ENCODE measurements around the gene HLA-A.

DNA sequence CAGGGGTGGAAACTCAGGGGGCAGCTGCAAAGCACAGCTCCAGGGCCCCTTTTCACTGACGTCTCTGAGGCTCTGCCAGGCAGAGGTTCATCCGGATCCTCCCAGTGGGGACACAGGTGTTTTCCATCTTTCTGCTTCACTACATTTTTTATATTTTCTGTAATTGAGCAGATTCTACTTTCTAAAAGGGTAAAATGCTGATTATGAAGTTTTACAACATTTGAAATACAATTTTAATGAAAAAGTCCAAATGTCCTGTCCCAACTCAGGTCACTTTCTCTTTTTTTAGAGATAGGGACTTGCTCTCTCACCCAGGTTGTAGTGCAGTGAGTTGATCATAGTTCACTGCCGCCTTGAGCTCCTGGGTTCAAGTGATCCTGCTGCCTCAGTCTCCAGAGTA lies 41.9 kb downstream of the HLA-A start:
- TF ChIP-seq, protein P1, sequence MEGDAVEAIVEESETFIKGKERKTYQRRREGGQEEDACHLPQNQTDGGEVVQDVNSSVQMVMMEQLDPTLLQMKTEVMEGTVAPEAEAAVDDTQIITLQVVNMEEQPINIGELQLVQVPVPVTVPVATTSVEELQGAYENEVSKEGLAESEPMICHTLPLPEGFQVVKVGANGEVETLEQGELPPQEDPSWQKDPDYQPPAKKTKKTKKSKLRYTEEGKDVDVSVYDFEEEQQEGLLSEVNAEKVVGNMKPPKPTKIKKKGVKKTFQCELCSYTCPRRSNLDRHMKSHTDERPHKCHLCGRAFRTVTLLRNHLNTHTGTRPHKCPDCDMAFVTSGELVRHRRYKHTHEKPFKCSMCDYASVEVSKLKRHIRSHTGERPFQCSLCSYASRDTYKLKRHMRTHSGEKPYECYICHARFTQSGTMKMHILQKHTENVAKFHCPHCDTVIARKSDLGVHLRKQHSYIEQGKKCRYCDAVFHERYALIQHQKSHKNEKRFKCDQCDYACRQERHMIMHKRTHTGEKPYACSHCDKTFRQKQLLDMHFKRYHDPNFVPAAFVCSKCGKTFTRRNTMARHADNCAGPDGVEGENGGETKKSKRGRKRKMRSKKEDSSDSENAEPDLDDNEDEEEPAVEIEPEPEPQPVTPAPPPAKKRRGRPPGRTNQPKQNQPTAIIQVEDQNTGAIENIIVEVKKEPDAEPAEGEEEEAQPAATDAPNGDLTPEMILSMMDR (IDR thresholded peaks at IDR 0.05): no peak
- TF ChIP-seq POLR2A (IDR thresholded peaks at IDR 0.05): no peak
- TF ChIP-seq EP300 (IDR thresholded peaks at IDR 0.05): no peak
